ENCODE measurements around the gene PVR.
"Not testable (repeated sequence)": the region's sequence is repeated elsewhere in the genome, so short reads cannot be mapped to it uniquely, and the experiment has no call there.

The PVR gene

DNA sequence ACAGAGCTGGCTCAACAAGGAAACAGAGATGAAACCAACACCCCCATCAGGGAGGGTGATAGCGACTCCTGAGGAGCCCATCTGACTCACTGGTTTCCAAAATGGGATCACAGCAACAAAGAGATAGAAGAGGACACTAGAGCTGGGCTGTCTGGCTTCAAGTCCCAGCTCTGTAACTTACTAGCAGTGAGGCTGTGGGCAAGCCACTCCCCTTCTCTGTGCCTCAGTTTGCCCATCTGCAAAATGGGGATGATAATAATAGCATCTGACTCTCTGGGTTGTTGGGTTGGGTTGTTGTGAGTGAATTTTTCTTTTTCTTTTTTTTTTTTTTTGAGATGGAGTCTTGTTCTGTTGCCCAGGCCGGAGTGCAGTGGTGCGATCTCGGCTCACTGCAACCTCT lies 16.1 kb upstream of the PVR start:
- H3K36me3 ChIP-seq (ENCODE audit: control insufficient read depth, insufficient read depth, low read length): no peaks in the 10 kb centered on the region
- H3K4me1 ChIP-seq: no peaks in the 10 kb centered on the region
- H3K27me3 ChIP-seq (ENCODE audit: control insufficient read depth, insufficient read depth, low read length): no peaks in the 10 kb centered on the region
- TF ChIP-seq, protein P1, sequence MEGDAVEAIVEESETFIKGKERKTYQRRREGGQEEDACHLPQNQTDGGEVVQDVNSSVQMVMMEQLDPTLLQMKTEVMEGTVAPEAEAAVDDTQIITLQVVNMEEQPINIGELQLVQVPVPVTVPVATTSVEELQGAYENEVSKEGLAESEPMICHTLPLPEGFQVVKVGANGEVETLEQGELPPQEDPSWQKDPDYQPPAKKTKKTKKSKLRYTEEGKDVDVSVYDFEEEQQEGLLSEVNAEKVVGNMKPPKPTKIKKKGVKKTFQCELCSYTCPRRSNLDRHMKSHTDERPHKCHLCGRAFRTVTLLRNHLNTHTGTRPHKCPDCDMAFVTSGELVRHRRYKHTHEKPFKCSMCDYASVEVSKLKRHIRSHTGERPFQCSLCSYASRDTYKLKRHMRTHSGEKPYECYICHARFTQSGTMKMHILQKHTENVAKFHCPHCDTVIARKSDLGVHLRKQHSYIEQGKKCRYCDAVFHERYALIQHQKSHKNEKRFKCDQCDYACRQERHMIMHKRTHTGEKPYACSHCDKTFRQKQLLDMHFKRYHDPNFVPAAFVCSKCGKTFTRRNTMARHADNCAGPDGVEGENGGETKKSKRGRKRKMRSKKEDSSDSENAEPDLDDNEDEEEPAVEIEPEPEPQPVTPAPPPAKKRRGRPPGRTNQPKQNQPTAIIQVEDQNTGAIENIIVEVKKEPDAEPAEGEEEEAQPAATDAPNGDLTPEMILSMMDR (IDR thresholded peaks at IDR 0.05): no peak
- no peak overlapping the region for H3K9ac ChIP-seq
- H3K9me3 ChIP-seq (ENCODE audit: control insufficient read depth, low read length): no peaks in the 10 kb centered on the region
- H3K79me2 ChIP-seq: no peaks in the 10 kb centered on the region
- H2AFZ ChIP-seq: no peak overlapping the region
- H3K4me3 ChIP-seq (ENCODE audit: low read depth, low read length): no peak overlapping the region
- H3K4me2 ChIP-seq (ENCODE audit: low read length): no peak overlapping the region
- H3K27ac ChIP-seq: no peak overlapping the region

- H3K27me3 ChIP-seq (ENCODE audit: control insufficient read depth, insufficient read depth, low read length): no peaks in the 10 kb centered on the region
- no peak overlapping the region for H3K9ac ChIP-seq
- TF ChIP-seq, protein P1 (IDR thresholded peaks at IDR 0.05): no peak
- H3K9me3 ChIP-seq (ENCODE audit: control insufficient read depth, low read length): no peaks in the 10 kb centered on the region
- H3K36me3 ChIP-seq (ENCODE audit: control insufficient read depth, insufficient read depth, low read length): no peaks in the 10 kb centered on the region
- H2AFZ ChIP-seq: no peak overlapping the region
- H3K4me3 ChIP-seq (ENCODE audit: low read depth, low read length): no peak overlapping the region
- H3K79me2 ChIP-seq: no peaks in the 10 kb centered on the region
- no peaks in the 10 kb centered on the region for H3K4me1 ChIP-seq
- no peak overlapping the region for H3K4me2 ChIP-seq (ENCODE audit: low read length)
- no peak overlapping the region for H3K27ac ChIP-seq
Observed at GRCh38 chr19:44628793-44629192, 14.9 kb upstream of the PVR start.

DNA sequence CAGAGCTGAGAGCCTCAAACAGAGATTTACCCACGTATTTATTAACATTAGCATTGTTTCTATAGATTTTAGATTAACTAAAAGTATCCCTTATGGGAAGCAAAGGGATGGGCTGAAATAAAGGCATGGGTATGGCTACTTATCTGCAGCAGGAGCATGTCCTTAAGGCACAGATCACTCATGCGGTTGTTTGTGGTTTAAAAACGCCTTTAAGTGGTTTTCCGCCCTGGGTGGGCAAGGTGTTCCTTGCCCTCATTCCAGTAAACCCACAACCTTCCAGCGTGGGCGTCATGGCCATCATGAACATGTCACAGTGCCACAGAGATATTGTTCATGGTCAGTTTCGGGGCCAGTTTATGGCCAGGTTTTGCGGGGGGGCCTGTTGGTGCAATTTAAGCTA lies 12.1 kb upstream of the PVR start:
- H3K79me2 ChIP-seq; H3K9me3 ChIP-seq (ENCODE audit: control insufficient read depth, low read length); H3K4me2 ChIP-seq (ENCODE audit: low read length); H2AFZ ChIP-seq; H3K9ac ChIP-seq; H3K36me3 ChIP-seq (ENCODE audit: control insufficient read depth, insufficient read depth, low read length); H3K4me1 ChIP-seq; H3K27ac ChIP-seq; H3K27me3 ChIP-seq (ENCODE audit: control insufficient read depth, insufficient read depth, low read length); H3K4me3 ChIP-seq (ENCODE audit: low read depth, low read length): not testable (repeated sequence)

DNA sequence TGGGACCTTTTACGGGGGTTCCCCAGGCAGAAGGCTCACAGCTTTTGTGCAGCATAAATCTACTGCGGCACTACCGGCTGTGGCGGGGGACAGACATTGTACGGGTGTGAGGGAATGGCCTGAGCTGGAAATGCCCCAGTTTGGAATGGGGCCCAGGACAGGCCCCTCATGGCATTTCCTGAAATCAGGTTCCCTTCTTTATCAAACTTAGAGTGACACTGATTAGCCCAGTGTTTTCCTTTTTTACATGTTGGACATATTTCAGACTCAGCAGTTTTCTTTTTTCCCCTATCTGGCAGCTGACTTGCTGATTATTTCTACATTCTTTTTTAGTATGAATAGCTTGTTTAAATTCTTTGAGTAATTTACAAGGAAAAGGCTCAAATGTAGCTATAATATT lies 9.7 kb upstream of the PVR start:
- not testable (repeated sequence) for H3K4me3 ChIP-seq (ENCODE audit: low read depth, low read length); H3K27ac ChIP-seq; H3K27me3 ChIP-seq (ENCODE audit: control insufficient read depth, insufficient read depth, low read length); H3K9ac ChIP-seq; H3K4me2 ChIP-seq (ENCODE audit: low read length); H3K79me2 ChIP-seq; H3K4me1 ChIP-seq; H3K9me3 ChIP-seq (ENCODE audit: control insufficient read depth, low read length); H3K36me3 ChIP-seq (ENCODE audit: control insufficient read depth, insufficient read depth, low read length); H2AFZ ChIP-seq

DNA sequence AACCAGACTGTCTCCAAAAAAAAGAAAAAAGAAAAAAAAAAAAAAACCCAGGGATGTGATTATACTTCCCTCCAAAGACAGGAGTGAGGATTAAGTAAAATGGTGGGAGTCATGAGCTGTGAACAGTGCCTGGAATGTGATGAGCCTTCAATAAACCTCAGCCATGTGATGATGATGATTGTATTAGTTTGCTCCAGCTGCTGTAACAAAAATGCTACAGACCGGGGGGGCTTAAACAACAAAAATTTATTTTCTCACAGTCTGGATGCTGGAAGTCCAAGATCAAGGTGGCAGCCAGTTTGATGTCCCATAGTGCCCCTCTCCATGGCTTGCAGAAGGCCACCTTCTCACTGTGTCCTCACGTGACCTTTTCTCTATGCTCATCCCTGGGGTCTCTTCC lies 8.9 kb upstream of the PVR start:
- Histone ChIP-seq H3K27ac (no peak overlapping the region), H3K4me1 (no peaks in the 10 kb centered on the region), H3K36me3 (ENCODE audit: control insufficient read depth, insufficient read depth, low read length) (no peaks in the 10 kb centered on the region), H3K9me3 (ENCODE audit: control insufficient read depth, low read length) (no peaks in the 10 kb centered on the region), H3K79me2 (no peaks in the 10 kb centered on the region), H2AFZ (no peak overlapping the region), H3K4me3 (ENCODE audit: low read depth, low read length) (no peak overlapping the region), H3K9ac (no peak overlapping the region), H3K4me2 (ENCODE audit: low read length) (no peak overlapping the region), H3K27me3 (ENCODE audit: control insufficient read depth, insufficient read depth, low read length) (no peaks in the 10 kb centered on the region)
- TF ChIP-seq, protein P1 (IDR thresholded peaks at IDR 0.05): no peak

- no peak overlapping the region for H2AFZ ChIP-seq
- H3K4me2 ChIP-seq (ENCODE audit: low read length): no peak overlapping the region
- no peaks in the 10 kb centered on the region for H3K79me2 ChIP-seq
- no peaks in the 10 kb centered on the region for H3K4me1 ChIP-seq
- H3K4me3 ChIP-seq (ENCODE audit: low read depth, low read length): no peak overlapping the region
- TF ChIP-seq, protein P1 (IDR thresholded peaks at IDR 0.05): no peak
- H3K9ac ChIP-seq: no peak overlapping the region
- no peak overlapping the region for H3K27ac ChIP-seq
- H3K9me3 ChIP-seq (ENCODE audit: control insufficient read depth, low read length): no peaks in the 10 kb centered on the region
- no peaks in the 10 kb centered on the region for H3K36me3 ChIP-seq (ENCODE audit: control insufficient read depth, insufficient read depth, low read length)
- no peaks in the 10 kb centered on the region for H3K27me3 ChIP-seq (ENCODE audit: control insufficient read depth, insufficient read depth, low read length)
Observed at GRCh38 chr19:44635581-44636438, 7.9 kb upstream of the PVR start.
